ENCODE data around the gene SIK3.
"Not testable (repeated sequence)": the region's sequence is repeated elsewhere in the genome, so short reads cannot be mapped to it uniquely, and the experiment has no call there.

Gene SIK3

GRCh38 chr11:116804001-116804400, 294.2 kb downstream of the SIK3 start:
- no peak for DNase-seq (ENCODE audit: low read depth in 2 of 2, low spot score in 1 of 2)

GRCh38 chr11:116801662-116802061, 296.6 kb downstream of the SIK3 start:
- not testable (repeated sequence) for DNase-seq (ENCODE audit: low read depth in 2 of 2, low spot score in 1 of 2)

GRCh38 chr11:116800610-116801009, 297.6 kb downstream of the SIK3 start:
- no peak for DNase-seq (ENCODE audit: low read depth in 2 of 2, low spot score in 1 of 2)

GRCh38 chr11:116798368-116798767, 299.9 kb downstream of the SIK3 start:
- DNase-seq (ENCODE audit: low read depth in 2 of 2, low spot score in 1 of 2) = no peak

GRCh38 chr11:116797816-116798215, 300.4 kb downstream of the SIK3 start:
- no peak for DNase-seq (ENCODE audit: low read depth in 2 of 2, low spot score in 1 of 2)

GRCh38 chr11:116796548-116796947, 301.7 kb downstream of the SIK3 start:
- DNase-seq (ENCODE audit: low read depth in 2 of 2, low spot score in 1 of 2) = no peak

- no peak for DNase-seq (ENCODE audit: low read depth in 2 of 2, low spot score in 1 of 2)
Measured at GRCh38 chr11:116794851-116795250, 303.4 kb downstream of the SIK3 start.

GRCh38 chr11:116793772-116794097, 304.5 kb downstream of the SIK3 start:
- DNase-seq (ENCODE audit: low read depth in 2 of 2, low spot score in 1 of 2) = no peak
